ENCODE data around the gene GRIP1.

GRIP1 gene

DNA sequence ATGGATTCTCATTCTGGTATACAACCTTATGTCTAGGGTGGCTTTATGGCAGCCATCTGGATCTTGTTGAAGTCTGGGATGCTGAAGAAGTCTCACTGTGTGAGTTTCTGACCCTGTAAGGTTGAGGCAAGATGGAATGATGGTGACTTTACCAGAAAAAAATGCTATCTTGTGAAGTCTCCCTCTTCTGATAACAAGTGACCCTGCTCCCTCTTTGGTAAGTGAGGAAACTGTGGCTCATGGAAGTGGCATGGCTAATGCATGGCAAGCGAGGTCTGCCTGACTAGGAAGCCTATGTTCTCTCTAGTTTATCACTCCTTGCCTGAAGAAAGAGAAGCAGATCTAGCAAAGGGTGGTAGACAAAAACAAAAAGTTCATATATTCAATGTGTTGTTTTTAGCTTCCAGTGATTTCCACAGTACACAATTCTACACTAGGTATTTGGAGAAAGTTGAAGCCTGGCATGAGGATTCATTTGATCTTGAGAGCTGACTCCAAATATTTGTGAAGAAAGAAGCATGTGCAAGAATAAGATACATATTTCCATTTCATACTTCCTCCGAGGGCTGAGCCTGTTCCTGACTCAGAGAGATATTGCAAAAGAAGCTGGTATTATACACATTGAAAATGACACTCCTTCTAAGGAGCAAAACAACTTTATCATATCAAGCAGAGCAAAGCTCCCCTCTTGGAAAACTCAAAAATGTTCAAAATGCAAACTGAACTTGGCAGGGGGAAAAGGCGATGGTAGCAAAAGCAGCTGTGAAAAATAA lies 313.0 kb downstream of the GRIP1 start:
- DNase-seq: no peak

DNA sequence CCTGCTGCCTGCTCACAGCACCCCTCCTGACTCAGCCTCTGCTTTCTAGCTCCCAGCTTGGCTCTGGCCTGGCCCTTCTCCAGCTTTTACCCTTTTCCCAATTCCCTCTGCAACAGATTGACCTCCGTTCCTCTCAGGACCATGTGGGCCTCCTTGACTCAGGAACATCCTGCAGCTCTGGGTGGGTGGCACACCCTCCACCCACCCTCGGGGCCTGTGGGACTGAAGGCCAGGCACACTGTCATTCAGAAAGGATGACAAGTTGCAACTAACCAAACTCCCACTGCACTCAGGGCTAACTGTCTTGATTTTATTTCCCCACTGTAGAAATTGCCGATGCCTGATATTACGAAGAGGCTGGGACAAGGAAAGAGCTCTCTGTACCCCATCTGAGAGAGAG lies 317.2 kb downstream of the GRIP1 start:
- no peak for DNase-seq

- DNase-seq: no peak
These were observed 319.6 kb downstream of the GRIP1 start for GRCh38 chr12:66359300-66359699.

- DNase-seq: no peak
These were observed 324.6 kb downstream of the GRIP1 start for GRCh38 chr12:66354291-66354690.

- DNase-seq: no peak
These were observed 326.0 kb downstream of the GRIP1 start for GRCh38 chr12:66352899-66353298.

DNA sequence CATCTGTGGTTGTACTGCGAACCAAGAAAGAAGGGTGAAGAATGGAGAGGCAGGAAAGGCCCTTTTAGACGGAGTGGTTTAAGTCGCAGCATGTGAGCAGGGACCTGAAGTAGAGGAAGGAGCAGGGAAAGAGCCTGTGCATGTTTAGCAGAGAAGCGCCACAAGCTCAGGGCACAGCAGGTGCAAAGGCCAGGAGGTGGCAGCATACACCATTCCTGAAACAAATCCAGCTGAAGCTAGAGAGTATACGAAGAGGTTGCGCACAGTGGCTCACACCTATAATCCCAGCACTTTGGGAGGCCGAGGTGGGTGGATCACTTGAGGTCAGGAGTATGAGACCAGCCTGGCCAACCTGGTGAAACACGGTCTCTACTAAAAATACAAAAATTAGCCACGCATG lies 326.7 kb downstream of the GRIP1 start:
- no peak for DNase-seq

GRCh38 chr12:66351301-66351700 lies 327.6 kb downstream of the GRIP1 start:
- no peak for DNase-seq

GRCh38 chr12:66345956-66346355 lies 332.9 kb downstream of the GRIP1 start:
- no peak for DNase-seq

- DNase-seq: no peak
These were observed 333.7 kb downstream of the GRIP1 start for GRCh38 chr12:66345212-66345611.

- DNase-seq: no peak
These were observed 337.8 kb downstream of the GRIP1 start for GRCh38 chr12:66341126-66341525.

DNA sequence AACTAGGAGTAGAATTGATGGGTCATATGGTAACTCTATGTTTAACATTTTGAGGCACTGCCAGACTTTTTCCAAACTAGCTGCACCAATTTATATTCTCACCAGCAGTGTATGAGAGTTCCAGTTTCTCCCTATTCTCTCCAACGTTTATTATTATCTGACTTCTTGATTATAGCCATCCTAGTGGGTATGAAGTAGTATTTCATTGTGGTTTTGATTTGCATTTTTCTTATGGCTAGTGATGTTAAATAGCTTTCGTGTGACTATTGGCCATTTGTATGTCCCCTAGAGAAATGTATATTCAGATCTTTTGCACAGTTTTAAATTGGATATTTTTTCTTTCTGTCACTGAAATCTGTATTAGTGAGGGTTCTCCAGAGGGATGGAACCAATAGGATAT lies 338.7 kb downstream of the GRIP1 start:
- no peak for DNase-seq

DNA sequence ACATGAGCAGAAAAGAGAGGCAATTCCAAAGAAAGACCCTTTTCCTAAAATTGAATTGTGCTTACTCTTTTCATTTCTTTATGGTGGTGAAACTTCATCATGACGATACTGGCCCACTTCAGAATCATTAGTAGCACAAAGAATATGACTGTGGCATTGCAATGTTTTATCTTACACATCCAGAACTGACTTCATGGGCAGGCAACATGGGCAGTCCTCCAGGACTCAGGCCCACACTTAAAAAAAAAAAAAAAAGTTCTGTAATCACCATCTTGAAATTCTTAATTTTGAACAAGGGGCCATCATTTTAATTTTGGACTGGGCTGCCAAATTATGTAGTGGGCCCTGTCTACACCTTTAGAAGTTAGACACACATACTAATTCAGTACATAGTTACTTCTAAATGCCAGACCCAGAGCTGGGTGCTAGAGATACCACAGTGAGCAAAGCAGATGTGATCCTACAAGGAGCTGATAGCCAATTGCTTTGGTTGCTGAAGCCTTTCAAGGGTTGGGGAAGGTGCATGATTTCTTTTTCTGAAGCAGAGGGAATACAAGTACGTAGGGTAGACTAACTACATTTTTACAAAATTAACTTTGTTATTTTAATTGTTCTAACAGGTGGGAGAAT lies 341.4 kb downstream of the GRIP1 start:
- DNase-seq: no peak

- DNase-seq: no peak
These were observed 343.1 kb downstream of the GRIP1 start for GRCh38 chr12:66335746-66336145.

- no peak for DNase-seq
These were observed 347.1 kb downstream of the GRIP1 start for GRCh38 chr12:66331814-66332213.

DNA sequence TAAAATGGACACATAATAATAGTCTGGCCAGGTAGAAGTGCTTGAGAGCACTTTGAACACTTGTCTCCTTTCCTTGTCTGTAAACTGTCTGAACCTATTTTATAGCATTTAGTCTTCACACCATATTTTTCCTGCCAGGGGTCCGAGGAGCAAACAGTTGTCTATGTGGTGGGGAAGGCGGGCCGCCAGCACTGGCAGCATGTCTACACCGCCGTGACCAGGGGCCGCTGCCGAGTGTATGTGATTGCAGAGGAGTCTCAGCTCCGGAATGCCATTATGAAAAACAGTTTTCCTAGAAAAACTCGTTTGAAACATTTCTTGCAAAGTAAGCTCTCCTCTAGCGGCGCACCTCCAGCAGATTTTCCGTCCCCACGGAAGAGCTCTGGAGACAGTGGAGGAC lies 347.9 kb downstream of the GRIP1 start:
- no peak for DNase-seq

DNA sequence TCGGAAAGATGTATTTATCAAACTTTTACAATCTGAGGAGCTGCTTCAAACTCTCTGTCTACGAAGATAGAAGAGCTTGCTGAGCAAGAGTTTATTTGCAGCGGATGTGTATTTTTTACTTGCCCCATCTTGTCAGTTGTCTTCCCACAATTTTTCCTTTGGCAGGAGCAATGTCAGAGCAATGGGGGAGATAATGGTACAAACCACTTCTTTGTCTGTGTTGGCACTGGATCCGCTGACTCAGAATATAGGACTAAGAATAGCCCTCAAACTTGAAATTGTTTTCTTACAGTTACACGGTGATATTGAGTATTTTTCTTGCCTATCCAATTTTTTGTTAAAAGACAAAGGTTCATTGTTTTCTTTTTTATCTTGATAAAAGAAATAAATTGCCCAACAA lies 348.9 kb downstream of the GRIP1 start:
- DNase-seq: no peak

- no peak for DNase-seq
These were observed 355.9 kb downstream of the GRIP1 start for GRCh38 chr12:66323017-66323416.

- DNase-seq: no peak
These were observed 357.4 kb downstream of the GRIP1 start for GRCh38 chr12:66321435-66321834.

DNA sequence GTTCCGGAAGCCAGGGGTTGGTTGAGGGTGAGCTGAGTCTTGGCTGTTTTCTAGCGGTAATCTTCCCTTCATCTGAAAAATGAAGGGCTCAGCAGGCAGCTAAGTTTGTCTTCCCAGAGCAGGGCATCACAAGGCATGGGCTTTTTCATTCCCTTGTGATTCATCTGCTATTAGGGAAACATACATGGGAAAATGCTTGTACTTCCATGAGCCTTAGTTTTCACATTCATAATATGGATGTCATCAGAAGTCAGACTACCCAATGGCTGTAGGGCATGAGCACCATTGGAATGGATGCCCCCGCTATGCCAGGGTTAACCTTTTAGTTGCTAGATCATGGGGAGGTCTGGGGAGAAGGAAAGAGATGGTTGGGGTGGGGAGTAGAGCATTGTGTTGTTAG lies 357.9 kb downstream of the GRIP1 start:
- no peak for DNase-seq

DNA sequence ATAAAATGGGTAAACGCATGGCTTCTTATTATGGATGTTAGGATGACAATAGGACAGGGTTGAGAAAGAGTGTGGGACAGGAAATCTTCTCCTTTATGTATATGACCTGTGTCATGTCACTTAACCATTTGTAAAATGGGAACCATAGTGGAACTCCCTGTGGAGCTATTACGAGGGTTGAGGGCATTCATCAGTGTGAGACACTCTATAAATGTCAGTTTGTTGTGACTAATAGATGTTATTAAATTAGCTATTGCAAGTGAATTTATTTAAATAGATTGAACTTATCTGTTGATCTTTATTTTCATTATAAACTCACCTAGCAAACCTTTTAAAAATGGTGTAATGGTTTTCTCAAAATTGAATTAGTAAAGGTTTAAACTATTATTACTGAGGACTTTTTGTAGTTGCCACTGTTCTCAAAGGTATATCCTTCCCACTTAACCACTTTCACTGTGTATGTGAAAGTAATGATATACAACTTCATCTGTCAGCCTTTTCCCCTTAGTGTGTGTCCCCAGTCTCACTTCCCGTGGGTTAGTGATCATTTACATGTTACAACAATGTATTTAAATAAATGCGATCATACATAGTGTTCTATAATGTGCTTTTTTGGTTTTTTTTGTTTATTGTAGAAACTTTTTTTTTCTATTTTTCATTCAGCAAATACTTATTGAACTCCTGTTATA lies 359.5 kb downstream of the GRIP1 start:
- DNase-seq: no peak

DNA sequence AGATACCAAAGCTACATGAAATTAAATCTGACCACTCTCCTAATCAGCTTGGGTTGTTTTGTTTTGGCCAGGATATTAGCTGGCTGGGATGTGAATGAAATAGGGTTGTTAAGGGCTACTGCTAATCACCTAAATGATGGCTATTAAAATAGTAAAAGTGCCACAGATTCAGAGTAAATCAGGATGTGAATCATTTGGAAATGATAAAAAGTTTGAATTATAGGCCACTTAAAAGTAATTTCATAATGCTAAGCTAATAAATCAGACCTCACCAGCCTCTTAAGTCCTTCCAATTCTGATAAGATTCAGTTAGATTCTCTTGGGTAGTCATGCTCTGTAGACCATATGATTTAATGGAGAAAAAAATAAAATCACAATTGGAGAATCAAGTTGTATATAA lies 364.6 kb downstream of the GRIP1 start:
- no peak for DNase-seq

GRCh38 chr12:66312189-66312588 lies 366.7 kb downstream of the GRIP1 start:
- DNase-seq: no peak

- DNase-seq: no peak
These were observed 369.3 kb downstream of the GRIP1 start for GRCh38 chr12:66309606-66310005.

DNA sequence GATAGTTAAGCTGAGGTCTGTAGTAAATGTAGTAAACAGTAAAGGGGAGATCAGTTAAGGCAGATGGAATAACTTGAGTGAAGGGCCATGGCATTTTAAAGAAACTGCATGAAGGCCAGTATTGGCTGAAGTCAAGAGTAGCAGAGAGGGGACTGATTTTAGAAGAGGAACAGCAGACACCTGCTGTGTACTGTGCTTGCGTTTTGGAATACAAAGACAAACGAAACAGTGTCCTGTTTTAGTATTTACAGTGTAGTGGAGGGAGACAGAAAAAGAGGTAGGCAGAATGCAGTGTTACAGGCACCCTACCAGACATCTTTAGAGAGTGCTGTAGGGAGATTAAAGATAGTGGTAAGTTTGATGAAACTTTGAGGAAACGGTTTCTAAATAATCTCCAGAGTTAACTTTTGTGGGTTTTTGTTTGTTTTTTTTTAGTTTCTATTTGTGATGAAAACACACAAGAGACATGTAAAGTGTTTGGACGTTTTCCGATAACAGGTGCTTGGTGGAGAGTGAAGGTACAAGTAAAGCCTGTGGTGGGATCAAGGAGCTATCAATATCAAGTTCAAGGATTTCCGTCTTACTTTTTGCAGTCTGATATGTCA lies 374.5 kb downstream of the GRIP1 start:
- DNase-seq: peak; percentile 14

All from CD4-positive, alpha-beta T cell treated with Interleukin-12 subunit alpha and Interleukin-12 subunit beta, for 1 hour (primary cell).